HCT116 (cell line): ENCODE measurements around the gene SHC4. TPM values are rescaled to one million over a fixed set of nuclear protein-coding genes. Genes with fewer than 3 reads are reported as not detected.

ENCODE experiments used
- ATAC-seq: fragments of 200-7000 bp; cut with Tn5 transposase; 2 replicates; pipeline ENCODE4 v1.9.1; 2020; ENCODE audit warnings: mild to moderate bottlenecking, moderate library complexity
- BruUV-seq: library from RNA; stranded (reverse); fragments of 400-500 nt; replicated peaks from 2 replicates; lab custom pipeline; 2021; lab: Mats Ljungman, UMichigan
- CTCF ChIA-PET: fragments of 300-600 bp; sonication (Branson Sonifier 250); formaldehyde crosslinking; loops from one replicate; lab custom pipeline; 2021; ENCODE audit warnings: antibody characterized with exemption; lab: Charles Lee
- POLR2A ChIA-PET: fragments of 300-600, 350-600 bp; sonication (Branson Sonifier 250); formaldehyde crosslinking; loops from one replicate; lab custom pipeline; 2021; ENCODE audit warnings: antibody characterized with exemption; lab: Charles Lee
- RAD21 ChIA-PET, 2 experiments: fragments of 300-600 bp; sonication (Branson Sonifier 250); formaldehyde crosslinking; loops; one replicate each; lab custom pipeline; 2023; ENCODE audit warnings: low total read pairs in 2 of 2; ENCODE audit not compliant: uncharacterized antibody in 2 of 2, unreplicated experiment in 2 of 2, low non-redundant PET in 1 of 2; lab: Charles Lee
- DNase-seq: peaks from one replicate; pipeline ENCODE4 v3.0.0-alpha.2; 2010; ENCODE audit warnings: low read depth, low spot score
- H2AFZ ChIP-seq: fragments of 200-600 bp; shearing (Covaris generic), sonication (generic); 2 replicates; pipeline ENCODE4 v1.6.1; 2017; ENCODE audit warnings: low read depth, mixed run types, mixed read lengths, antibody characterized with exemption, low read length; ENCODE audit not compliant: poor library complexity, severe bottlenecking
- H3K27ac ChIP-seq: 2 replicates; pipeline ENCODE4 v1.5.1; 2012; ENCODE audit warnings: low read depth, low read length
- H3K27me3 ChIP-seq: fragments of 200-600 bp; sonication (generic); 2 replicates; pipeline ENCODE4 v1.6.1; 2016; ENCODE audit warnings: mixed run types, low read length, mixed read lengths; ENCODE audit not compliant: insufficient read depth
- H3K36me3 ChIP-seq, 2 experiments: fragments of 200-500 bp in 1 of 2; fragments of 200-600 bp in 1 of 2; sonication (Bioruptor generic) in 1 of 2; sonication (generic) in 1 of 2; 2 replicates each; pipeline versions ENCODE4 v1.5.1 to v1.6.1; 2014 to 2016; ENCODE audit warnings: low read length in 2 of 2, inconsistent platforms in 1 of 2, mixed read lengths in 1 of 2, mixed run types in 1 of 2; ENCODE audit not compliant: insufficient read depth in 2 of 2, control insufficient read depth in 1 of 2
- H3K4me1 ChIP-seq, 2 experiments: fragments of 200-600 bp in 1 of 2; sonication (generic) in 1 of 2; 2 replicates each; pipeline versions ENCODE4 v1.5.1 to v1.6.1; 2012 to 2017; ENCODE audit warnings: low read length in 2 of 2, inconsistent platforms in 1 of 2, mild to moderate bottlenecking in 1 of 2, mixed read lengths in 1 of 2, mixed run types in 1 of 2, moderate library complexity in 1 of 2; ENCODE audit not compliant: insufficient read depth in 2 of 2, control insufficient read depth in 1 of 2
- H3K4me2 ChIP-seq: fragments of 200-600 bp; sonication (generic); 2 replicates; pipeline ENCODE4 v1.6.1; 2017; ENCODE audit warnings: mixed run types, low read length, mixed read lengths
- H3K4me3 ChIP-seq, 2 experiments: fragments of 200-600 bp in 1 of 2; sonication (generic) in 1 of 2; replicated peaks in 1 of 2; 2 replicates each; pipeline ENCODE4 v1.5.1; 2011 to 2016; ENCODE audit warnings: low read length in 2 of 2, control low read depth in 1 of 2, low read depth in 1 of 2, mild to moderate bottlenecking in 1 of 2, mixed read lengths in 1 of 2, mixed run types in 1 of 2
- H3K79me2 ChIP-seq: fragments of 200-600 bp; sonication (generic); 2 replicates; pipeline ENCODE4 v1.6.1; 2017; ENCODE audit warnings: mild to moderate bottlenecking, mixed run types, low read length, moderate library complexity, mixed read lengths; ENCODE audit not compliant: insufficient read depth
- H3K9ac ChIP-seq: fragments of 200-600 bp; sonication (generic); 2 replicates; pipeline ENCODE4 v1.6.1; 2016; ENCODE audit warnings: low read length, mixed read lengths
- H3K9me2 ChIP-seq: fragments of 200-600 bp; sonication (generic), shearing (Covaris generic); 2 replicates; pipeline ENCODE4 v1.6.1; 2017; ENCODE audit warnings: mixed run types, mild to moderate bottlenecking, moderate library complexity; ENCODE audit not compliant: insufficient read depth
- H3K9me3 ChIP-seq, 2 experiments: fragments of 200-500 bp in 1 of 2; fragments of 200-600 bp in 1 of 2; sonication (Bioruptor generic) in 1 of 2; sonication (generic) in 1 of 2; 2 replicates each; pipeline ENCODE4 v1.6.1; 2014 to 2017; ENCODE audit warnings: low read length in 2 of 2, mixed read lengths in 2 of 2, inconsistent platforms in 1 of 2, low read depth in 1 of 2, mild to moderate bottlenecking in 1 of 2, mixed run types in 1 of 2, moderate library complexity in 1 of 2; ENCODE audit not compliant: control insufficient read depth in 1 of 2, insufficient read depth in 1 of 2
- H4K20me1 ChIP-seq: fragments of 200-600 bp; sonication (generic), shearing (Covaris generic); 2 replicates; pipeline ENCODE4 v1.6.1; 2017; ENCODE audit warnings: mixed run types, mild to moderate bottlenecking, moderate library complexity; ENCODE audit not compliant: insufficient read depth
- CEBPB ChIP-seq: IDR thresholded peaks from 2 replicates; pipeline ENCODE4 v1.6.1; 2012; ENCODE audit warnings: low read depth
- EZH2 ChIP-seq: fragments of 200-600 bp; sonication (generic); IDR thresholded peaks from 2 replicates; pipeline ENCODE4 v1.6.1; 2017; ENCODE audit warnings: antibody characterized with exemption, mixed run types
- JUND ChIP-seq: IDR thresholded peaks from 2 replicates; pipeline ENCODE4 v1.6.1; 2012
- RAD21 ChIP-seq: IDR thresholded peaks from 2 replicates; pipeline ENCODE4 v1.6.1; 2012; ENCODE audit warnings: low read depth, mild to moderate bottlenecking
- SIN3A ChIP-seq: IDR thresholded peaks from 2 replicates; pipeline ENCODE4 v1.6.1; 2012; ENCODE audit warnings: low read depth
- SP1 ChIP-seq: IDR thresholded peaks from 2 replicates; pipeline ENCODE4 v1.6.1; 2012; ENCODE audit warnings: low read depth
- SRF ChIP-seq: IDR thresholded peaks from 2 replicates; pipeline ENCODE4 v1.6.1; 2012; ENCODE audit warnings: low read depth
- TCF7L2 ChIP-seq: IDR thresholded peaks from 2 replicates; pipeline ENCODE4 v1.7.0; 2011; ENCODE audit warnings: borderline replicate concordance, inconsistent platforms; ENCODE audit not compliant: insufficient read depth, insufficient read length; ENCODE audit errors: extremely low read depth
- intact Hi-C: fragments of 100-400 bp; cut with micrococcal nuclease; formaldehyde crosslinking; loops from 2 replicates; pipeline ENCODE4 v1.10.0; 2022
- total RNA-seq: library from RNA; stranded (reverse); gene quantifications from one replicate; pipeline ENCODE4 v1.2.1, GENCODE V29; 2021; ENCODE audit not compliant: unreplicated experiment
- TF ChIP-seq, protein P1 (sequence below): IDR thresholded peaks from 2 replicates; pipeline ENCODE4 v1.6.1; 2011; ENCODE audit warnings: mild to moderate bottlenecking, low read length, moderate library complexity; ENCODE audit not compliant: insufficient replicate concordance; ENCODE audit errors: extremely low read depth
- TF ChIP-seq, protein P2 (sequence below): IDR thresholded peaks from 2 replicates; pipeline ENCODE4 v1.6.1; 2012

Gene SHC4
- total RNA-seq, 1 experiment from 2014 or later, result 0.44 TPM

DNA sequence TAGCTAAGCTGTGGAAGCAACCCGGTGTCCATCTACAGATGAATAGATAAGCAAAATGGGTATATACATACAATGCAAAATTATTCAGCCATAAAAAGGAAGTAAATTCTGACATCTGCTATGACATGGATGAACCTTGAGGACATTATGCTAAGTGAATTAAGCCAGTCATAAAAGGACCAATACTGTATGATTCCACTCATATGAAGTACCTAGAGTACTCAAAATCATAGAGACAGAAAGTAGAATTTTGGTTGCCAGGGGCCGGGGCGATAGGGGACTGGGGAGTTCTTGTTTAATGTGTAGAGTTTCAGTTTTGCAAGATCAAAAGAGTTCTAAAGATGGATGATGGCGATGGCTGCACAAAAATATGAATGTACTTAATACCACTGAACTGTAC, 75.5 kb downstream of the SHC4 start (continued):
- TF ChIP-seq, protein P1, sequence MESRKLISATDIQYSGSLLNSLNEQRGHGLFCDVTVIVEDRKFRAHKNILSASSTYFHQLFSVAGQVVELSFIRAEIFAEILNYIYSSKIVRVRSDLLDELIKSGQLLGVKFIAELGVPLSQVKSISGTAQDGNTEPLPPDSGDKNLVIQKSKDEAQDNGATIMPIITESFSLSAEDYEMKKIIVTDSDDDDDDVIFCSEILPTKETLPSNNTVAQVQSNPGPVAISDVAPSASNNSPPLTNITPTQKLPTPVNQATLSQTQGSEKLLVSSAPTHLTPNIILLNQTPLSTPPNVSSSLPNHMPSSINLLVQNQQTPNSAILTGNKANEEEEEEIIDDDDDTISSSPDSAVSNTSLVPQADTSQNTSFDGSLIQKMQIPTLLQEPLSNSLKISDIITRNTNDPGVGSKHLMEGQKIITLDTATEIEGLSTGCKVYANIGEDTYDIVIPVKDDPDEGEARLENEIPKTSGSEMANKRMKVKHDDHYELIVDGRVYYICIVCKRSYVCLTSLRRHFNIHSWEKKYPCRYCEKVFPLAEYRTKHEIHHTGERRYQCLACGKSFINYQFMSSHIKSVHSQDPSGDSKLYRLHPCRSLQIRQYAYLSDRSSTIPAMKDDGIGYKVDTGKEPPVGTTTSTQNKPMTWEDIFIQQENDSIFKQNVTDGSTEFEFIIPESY, result no peak
- TF ChIP-seq EZH2, result no peak
- TF ChIP-seq RAD21, result no peak

DNA sequence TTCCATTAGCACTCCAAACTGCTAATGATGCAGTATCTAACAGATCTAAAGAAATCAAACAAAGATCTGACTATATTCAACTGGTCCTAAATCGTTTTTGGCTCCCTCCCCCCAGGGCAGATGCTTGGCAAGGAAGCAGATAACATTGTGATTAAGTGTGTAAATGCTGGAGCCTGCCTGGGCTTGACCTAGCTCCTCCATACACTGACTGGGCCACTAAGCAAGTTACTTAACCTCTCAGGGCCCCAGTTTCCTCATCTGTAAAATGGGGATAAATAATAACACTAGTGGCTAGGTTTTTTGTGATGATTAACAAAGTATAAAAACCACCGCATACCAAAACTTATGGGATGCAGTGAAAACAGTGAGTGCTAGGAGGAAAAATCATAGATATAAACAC, 76.6 kb downstream of the SHC4 start:
- DNase-seq, result no peak
- ChIA-PET RAD21 (no interaction called here), POLR2A (no interaction called here), CTCF (no interaction called here)
- no TSS peak for BruUV-seq
- ATAC-seq, result no peak
- H3K36me3 ChIP-seq, result no peaks in the 10 kb centered on the region
- no peak overlapping the region for H3K9ac ChIP-seq
- H3K4me1 ChIP-seq, result no peaks in the 10 kb centered on the region
- H3K27me3 ChIP-seq, result no peaks in the 10 kb centered on the region
- no peaks in the 10 kb centered on the region for H3K79me2 ChIP-seq
- no peaks in the 10 kb centered on the region for H3K9me2 ChIP-seq
- intact Hi-C loops, result no loop called here
- H4K20me1 ChIP-seq, result no peaks in the 10 kb centered on the region
- H2AFZ ChIP-seq, result no peak overlapping the region
- TF ChIP-seq EZH2, result no peak
- TF ChIP-seq, protein P1, result no peak
- no peak for TF ChIP-seq SP1
- no peak for TF ChIP-seq SRF
- TF ChIP-seq JUND, result no peak
- TF ChIP-seq CEBPB, result no peak
- TF ChIP-seq, protein P2, sequence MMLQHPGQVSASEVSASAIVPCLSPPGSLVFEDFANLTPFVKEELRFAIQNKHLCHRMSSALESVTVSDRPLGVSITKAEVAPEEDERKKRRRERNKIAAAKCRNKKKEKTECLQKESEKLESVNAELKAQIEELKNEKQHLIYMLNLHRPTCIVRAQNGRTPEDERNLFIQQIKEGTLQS, result no peak
- TF ChIP-seq SIN3A, result no peak
- no peak for TF ChIP-seq TCF7L2
- H3K27ac ChIP-seq, result no peak overlapping the region
- H3K4me3 ChIP-seq, result no peak overlapping the region
- H3K4me2 ChIP-seq, result no peak overlapping the region
- no peaks in the 10 kb centered on the region for H3K9me3 ChIP-seq
